GM06990 (cell line): Measurements from ENCODE around the gene PPP6R1.
A peak's percentile ranks its signal among the peaks of the same experiment; 100 is the strongest.

ENCODE experiments used
- DNase-seq: peaks from one replicate; pipeline ENCODE4 v3.0.0-alpha.2; 2011; ENCODE audit not compliant: insufficient read length; ENCODE audit errors: extremely low read depth
- H3K27me3 ChIP-seq: replicated peaks from 2 replicates; pipeline ENCODE4 v1.6.0; 2011; ENCODE audit warnings: low read length; ENCODE audit not compliant: control insufficient read depth, insufficient read depth
- H3K36me3 ChIP-seq: 2 replicates; pipeline ENCODE4 v1.5.1; 2011; ENCODE audit warnings: low read length; ENCODE audit not compliant: control insufficient read depth, insufficient read depth
- H3K4me3 ChIP-seq: replicated peaks from 2 replicates; pipeline ENCODE4 v1.5.1; 2011; ENCODE audit warnings: low read depth, mild to moderate bottlenecking, control low read depth, low read length
- CTCF ChIP-seq: IDR thresholded peaks from 2 replicates; pipeline ENCODE4 v1.5.1; 2011; ENCODE audit warnings: low read length, control low read depth, mild to moderate bottlenecking, inconsistent platforms; ENCODE audit not compliant: insufficient read depth, poor library complexity, severe bottlenecking

The PPP6R1 gene

GRCh38 chr19:55258476-55258827 lies 365 bp downstream of the PPP6R1 start:
- peak overlapping the region; percentile 86 for H3K4me3 ChIP-seq
- TF ChIP-seq CTCF: no peak
- no peak for DNase-seq
- no peaks in the 10 kb centered on the region for H3K36me3 ChIP-seq
- H3K27me3 ChIP-seq: no peaks in the 10 kb centered on the region

DNA sequence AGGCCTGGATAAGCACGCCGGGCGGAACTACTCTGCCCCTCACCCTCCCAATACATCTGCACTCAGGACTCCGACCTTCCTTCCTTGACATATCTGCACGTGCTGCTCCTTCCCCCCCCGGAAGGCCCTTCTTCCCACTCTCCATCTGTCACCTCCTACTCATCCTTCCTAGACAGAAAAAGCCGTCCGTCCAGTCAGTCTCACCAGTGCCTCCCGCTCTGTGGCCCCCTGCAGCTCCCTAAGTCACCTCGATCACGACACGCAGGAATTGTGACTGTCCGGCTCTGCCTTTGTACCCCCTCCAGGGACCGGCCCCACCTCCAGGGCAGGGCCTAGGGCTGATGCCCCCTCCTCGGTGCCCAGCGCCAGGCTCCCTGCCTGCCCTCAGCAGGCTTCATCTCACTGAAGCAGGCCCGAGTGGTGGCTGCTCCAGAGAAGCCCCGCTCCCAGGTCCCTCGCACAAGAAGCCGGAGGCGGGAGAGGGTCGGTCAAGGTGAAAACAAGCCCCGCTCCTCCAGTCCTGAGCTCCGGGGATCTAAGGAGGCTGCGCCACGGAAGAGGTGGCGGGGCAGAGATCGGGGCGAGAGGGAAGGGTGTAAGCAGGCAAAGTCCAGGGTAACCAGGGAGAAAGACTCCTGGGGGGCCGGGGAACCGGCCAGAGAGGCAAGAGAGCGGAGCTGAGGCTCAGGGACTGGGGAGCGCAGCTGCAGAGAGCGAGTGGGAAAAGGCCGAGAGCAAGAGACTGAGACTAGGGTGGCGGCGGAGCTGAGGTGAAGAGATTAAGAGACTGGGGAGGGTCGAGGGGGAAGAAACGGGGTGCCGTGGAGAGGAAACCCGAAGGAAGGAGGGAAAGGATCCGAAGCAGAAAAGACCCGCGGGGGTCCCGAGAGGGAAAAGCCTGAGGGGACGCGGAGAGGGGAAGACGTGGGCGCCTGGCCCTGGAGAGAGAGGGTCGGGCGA lies 1.1 kb downstream of the PPP6R1 start:
- no peak for DNase-seq
- no peak for TF ChIP-seq CTCF
- Histone ChIP-seq H3K36me3 (no peaks in the 10 kb centered on the region), H3K27me3 (no peaks in the 10 kb centered on the region), H3K4me3 (peak overlapping the region; percentile 86)

GRCh38 chr19:55256562-55257460 lies 2.0 kb downstream of the PPP6R1 start:
- no peaks in the 10 kb centered on the region for H3K36me3 ChIP-seq
- DNase-seq: no peak
- TF ChIP-seq CTCF: no peak
- H3K27me3 ChIP-seq: no peaks in the 10 kb centered on the region
- peak overlapping the region; percentile 86 for H3K4me3 ChIP-seq

- peak; percentile 80 for DNase-seq
- no peak for TF ChIP-seq CTCF
- Histone ChIP-seq H3K36me3 (no peaks in the 10 kb centered on the region; the same call in 1 of the 2 replicates), H3K27me3 (no peaks in the 10 kb centered on the region), H3K4me3 (peak overlapping the region; percentile 86)
Measured at GRCh38 chr19:55255618-55256423, 3.0 kb downstream of the PPP6R1 start.

DNA sequence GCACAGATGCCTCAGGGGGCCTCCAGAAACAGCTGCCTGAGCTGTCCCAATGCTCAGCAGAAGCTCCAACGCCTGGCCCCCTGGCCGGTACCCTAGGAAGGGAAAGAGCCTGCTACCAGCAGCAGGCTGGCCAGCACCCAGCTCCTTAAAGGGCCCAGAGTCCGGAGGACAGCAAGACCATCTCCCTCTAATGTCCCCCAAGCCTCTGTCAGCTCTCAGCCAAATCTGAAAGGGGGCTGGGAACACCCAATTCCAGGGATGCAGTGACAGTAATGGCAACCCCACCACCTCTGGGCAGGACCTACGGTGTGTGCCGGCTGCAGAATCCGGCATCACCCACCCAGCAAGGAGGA lies 4.2 kb downstream of the PPP6R1 start:
- TF ChIP-seq CTCF: no peak
- no peak for DNase-seq
- Histone ChIP-seq H3K27me3 (no peaks in the 10 kb centered on the region), H3K4me3 (peak overlapping the region; percentile 86), H3K36me3 (peaks cover 4% of the 10 kb centered on the region; the same call in 1 of the 2 replicates)
